OCI-LY3 (cell line): ENCODE results near the gene TCERG1L.
"Not testable (repeated sequence)": the region's sequence is repeated elsewhere in the genome, so short reads cannot be mapped to it uniquely, and the experiment has no call there.

Experiments used
- H2AFZ ChIP-seq: fragments of 200-600, 300-600 bp; shearing (Covaris generic); 2 replicates; pipeline ENCODE4 v1.6.0; 2014; ENCODE audit warnings: antibody characterized with exemption, low read depth, low read length
- H3K27ac ChIP-seq: fragments of 200-600, 300-600 bp; sonication (generic); 2 replicates; pipeline ENCODE4 v1.5.1; 2014; ENCODE audit warnings: mild to moderate bottlenecking, low read length, moderate library complexity, mixed read lengths
- H3K27me3 ChIP-seq: fragments of 200-600, 300-600 bp; sonication (generic); 2 replicates; pipeline ENCODE4 v1.6.1; 2014; ENCODE audit warnings: low read depth, low read length, mixed read lengths
- H3K36me3 ChIP-seq: fragments of 200-600, 300-600 bp; sonication (generic); replicated peaks from 2 replicates; pipeline ENCODE3; 2014; ENCODE audit warnings: low read depth, low read length, mixed read lengths
- H3K4me1 ChIP-seq: fragments of 300-600, 200-600 bp; sonication (generic); 2 replicates; pipeline ENCODE4 v1.6.1; 2014; ENCODE audit warnings: low read length, mixed read lengths
- H3K4me2 ChIP-seq: fragments of 200-600, 300-600 bp; sonication (generic); 2 replicates; pipeline ENCODE4 v1.6.1; 2014; ENCODE audit warnings: low read length, mixed read lengths
- H3K4me3 ChIP-seq: fragments of 300-600, 200-600 bp; sonication (generic); 2 replicates; pipeline ENCODE4 v1.5.1; 2014; ENCODE audit warnings: antibody characterized with exemption, mild to moderate bottlenecking, low read length, moderate library complexity
- H3K79me2 ChIP-seq: fragments of 300-600, 200-600 bp; shearing (Covaris generic); 2 replicates; pipeline ENCODE4 v1.6.1; 2014; ENCODE audit warnings: mild to moderate bottlenecking, low read length, mixed read lengths
- H3K9ac ChIP-seq: fragments of 300-600, 200-600 bp; shearing (Covaris generic); 2 replicates; pipeline ENCODE4 v1.6.0; 2014; ENCODE audit warnings: mild to moderate bottlenecking, low read length, moderate library complexity
- H3K9me3 ChIP-seq: fragments of 200-600, 300-600 bp; shearing (Covaris generic); 2 replicates; pipeline ENCODE4 v1.6.1; 2014; ENCODE audit warnings: low read length, mixed read lengths; ENCODE audit not compliant: insufficient read depth
- H4K20me1 ChIP-seq: fragments of 200-600, 300-600 bp; sonication (generic); 2 replicates; pipeline ENCODE4 v1.6.1; 2016; ENCODE audit warnings: low read length, mixed read lengths; ENCODE audit not compliant: insufficient read depth
- CTCF ChIP-seq: fragments of 200-600, 300-600 bp; sonication (generic); IDR thresholded peaks from 2 replicates; pipeline ENCODE4 v1.5.1; 2014; ENCODE audit warnings: antibody characterized with exemption, low read length, low read depth
- EZH2phosphoT487 ChIP-seq: fragments of 200-600 bp; shearing (Covaris generic); IDR thresholded peaks from 2 replicates; pipeline ENCODE4 v1.6.1; 2018; ENCODE audit warnings: antibody characterized with exemption, mixed run types, low read depth

TCERG1L gene

GRCh38 chr10:131157899-131158298 is 153.6 kb downstream of the TCERG1L start:
- no peak overlapping the region for H3K4me3 ChIP-seq
- H3K4me2 ChIP-seq, result no peak overlapping the region
- H4K20me1 ChIP-seq, result no peaks in the 10 kb centered on the region
- no peaks in the 10 kb centered on the region for H3K4me1 ChIP-seq
- no peaks in the 10 kb centered on the region for H3K79me2 ChIP-seq
- no peak overlapping the region for H3K27ac ChIP-seq
- no peaks in the 10 kb centered on the region for H3K36me3 ChIP-seq
- H3K27me3 ChIP-seq, result no peaks in the 10 kb centered on the region
- no peaks in the 10 kb centered on the region for H3K9me3 ChIP-seq
- H2AFZ ChIP-seq, result no peak overlapping the region
- TF ChIP-seq EZH2phosphoT487, result no peak
- no peak for TF ChIP-seq CTCF
- H3K9ac ChIP-seq, result no peak overlapping the region

- TF ChIP-seq CTCF, result no peak
- no peak for TF ChIP-seq EZH2phosphoT487
Observed at GRCh38 chr10:131155876-131156230, 155.7 kb downstream of the TCERG1L start.

GRCh38 chr10:131155218-131155875 is 156.2 kb downstream of the TCERG1L start:
- Histone ChIP-seq H3K27me3 (no peaks in the 10 kb centered on the region), H3K79me2 (no peaks in the 10 kb centered on the region), H3K4me1 (no peaks in the 10 kb centered on the region), H3K36me3 (no peaks in the 10 kb centered on the region), H2AFZ (no peak overlapping the region), H3K4me3 (no peak overlapping the region), H3K9ac (no peak overlapping the region), H4K20me1 (no peaks in the 10 kb centered on the region), H3K4me2 (no peak overlapping the region), H3K9me3 (no peaks in the 10 kb centered on the region), H3K27ac (no peak overlapping the region)
- TF ChIP-seq CTCF, result no peak
- TF ChIP-seq EZH2phosphoT487, result no peak

More at GRCh38 chr10:131155876-131156230, 155.7 kb downstream of the TCERG1L start:
- H3K4me2 ChIP-seq, result no peak overlapping the region
- no peaks in the 10 kb centered on the region for H3K4me1 ChIP-seq
- no peaks in the 10 kb centered on the region for H3K36me3 ChIP-seq
- no peak overlapping the region for H3K9ac ChIP-seq
- H2AFZ ChIP-seq, result no peak overlapping the region
- H3K27ac ChIP-seq, result no peak overlapping the region
- H3K9me3 ChIP-seq, result no peaks in the 10 kb centered on the region
- no peaks in the 10 kb centered on the region for H3K27me3 ChIP-seq
- H3K4me3 ChIP-seq, result no peak overlapping the region
- H3K79me2 ChIP-seq, result no peaks in the 10 kb centered on the region
- H4K20me1 ChIP-seq, result no peaks in the 10 kb centered on the region

- H3K9ac ChIP-seq, result no peak overlapping the region
- no peaks in the 10 kb centered on the region for H3K36me3 ChIP-seq
- no peak overlapping the region for H3K4me3 ChIP-seq
- H2AFZ ChIP-seq, result no peak overlapping the region
- no peak overlapping the region for H3K4me2 ChIP-seq
- no peak for TF ChIP-seq CTCF
- H3K27me3 ChIP-seq, result no peaks in the 10 kb centered on the region
- H4K20me1 ChIP-seq, result no peaks in the 10 kb centered on the region
- no peaks in the 10 kb centered on the region for H3K4me1 ChIP-seq
- no peaks in the 10 kb centered on the region for H3K9me3 ChIP-seq
- H3K79me2 ChIP-seq, result no peaks in the 10 kb centered on the region
- no peak overlapping the region for H3K27ac ChIP-seq
Observed at GRCh38 chr10:131154306-131155025, 157.1 kb downstream of the TCERG1L start.

GRCh38 chr10:131152456-131152855 is 159.1 kb downstream of the TCERG1L start:
- not testable (repeated sequence) for H3K4me1 ChIP-seq, H2AFZ ChIP-seq, H3K4me3 ChIP-seq, H3K9me3 ChIP-seq, H3K27ac ChIP-seq, H3K36me3 ChIP-seq, H3K27me3 ChIP-seq, H3K4me2 ChIP-seq, H4K20me1 ChIP-seq, H3K79me2 ChIP-seq, H3K9ac ChIP-seq
